GM18909 (cell line): ENCODE results near the gene SPDYE2B.
"Not testable (repeated sequence)": the region's sequence is repeated elsewhere in the genome, so short reads cannot be mapped to it uniquely, and the experiment has no call there.

Experiments
- ATAC-seq: cut with Tn5 transposase; IDR thresholded peaks from one replicate; pipeline ENCODE4 v1.9.1; 2021; ENCODE audit warnings: mild to moderate bottlenecking; ENCODE audit not compliant: unreplicated experiment, poor library complexity

The SPDYE2B gene

DNA sequence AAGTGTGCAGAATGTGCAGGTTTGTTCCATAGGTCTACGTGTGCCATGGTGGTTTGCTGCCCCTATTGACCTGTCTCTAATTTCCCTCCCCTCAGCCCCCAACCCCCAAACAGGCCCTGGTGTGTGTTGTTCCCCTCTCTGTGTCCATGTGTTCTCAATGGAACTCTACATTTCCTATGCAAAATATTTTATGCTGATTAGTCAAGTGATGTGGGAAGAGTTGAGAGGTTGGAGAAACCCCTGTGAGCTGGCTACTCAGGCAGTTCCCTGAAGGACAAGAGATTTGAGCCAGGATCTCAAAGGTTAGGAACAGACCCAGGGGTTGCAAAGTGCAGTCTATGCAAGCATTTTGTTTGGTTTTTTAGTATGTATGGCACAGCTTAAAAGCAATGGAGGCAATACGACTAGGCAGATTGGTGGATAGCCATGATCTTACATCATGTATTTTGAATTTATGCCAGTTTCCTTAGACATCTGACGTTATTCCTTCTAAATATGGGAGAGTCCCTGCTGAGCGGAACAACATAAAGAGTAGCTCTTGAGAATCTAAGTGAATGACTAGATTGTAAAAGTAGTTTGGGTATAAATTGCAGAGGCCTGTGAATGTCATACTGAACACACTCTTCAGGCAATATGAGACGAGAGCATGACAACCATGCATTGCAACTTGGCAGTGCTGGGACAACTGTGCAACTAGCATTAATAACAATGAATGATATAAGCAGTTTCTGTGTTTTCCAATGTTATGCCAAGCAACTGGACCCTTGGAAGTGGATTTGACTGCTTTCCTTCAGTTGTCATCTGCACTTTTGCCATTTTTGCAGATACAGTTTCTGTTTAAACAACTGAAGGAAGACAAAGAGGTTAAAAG is 47.8 kb downstream of the SPDYE2B start:
- ATAC-seq = not testable (repeated sequence)

- ATAC-seq = not testable (repeated sequence)
Observed at GRCh38 chr7:102698962-102699750, 49.0 kb downstream of the SPDYE2B start.
